Measurements from ENCODE around the gene MTRF1.

GRCh38 chr13:41311406-41312175, 48.2 kb upstream of the MTRF1 start:
- TF ChIP-seq CTCF (IDR thresholded peaks at IDR 0.05) (no peak), REST (IDR thresholded peaks at IDR 0.05; ENCODE audit: insufficient read depth in 1 of 2, low read depth in 2 of 2, low read length in 1 of 2) (no peak), POLR2AphosphoS5 (IDR thresholded peaks at IDR 0.05; ENCODE audit: low read depth, low read length) (no peak), TCF7L2 (IDR thresholded peaks at IDR 0.05; ENCODE audit: low read depth, low read length) (no peak), SIN3A (IDR thresholded peaks at IDR 0.05; ENCODE audit: borderline replicate concordance, insufficient read depth, low read depth, low read length) (no peak; the same call in 1 of the 2 replicates)

Data from Panc1 (cell line).